ENCODE data around the gene SYT2.

- TF ChIP-seq EP300 (IDR thresholded peaks at IDR 0.05) (no peak), CTCF (IDR thresholded peaks at IDR 0.05) (no peak), POLR2A (IDR thresholded peaks at IDR 0.05) (no peak)
Measured at GRCh38 chr1:202565890-202566602, 144.2 kb downstream of the SYT2 start.

Data from gastroesophageal sphincter (tissue), 3 donors.